Uterus (tissue), 2 donors: ENCODE data around the gene MID1.

Experiments
- CTCF ChIP-seq, 4 experiments: fragments of 200-600 bp in 2 of 4; fragments of 450-650 bp in 2 of 4; sonication (generic) in 2 of 4; IDR thresholded peaks; one replicate each; pipeline ENCODE4 v1.5.1; 2016 to 2019; ENCODE audit warnings: antibody characterized with exemption in 4 of 4, mild to moderate bottlenecking in 2 of 4, moderate library complexity in 1 of 4
- POLR2A ChIP-seq, 2 donors: fragments of 450-650 bp; IDR thresholded peaks; one replicate each; pipeline ENCODE4 v1.6.1; 2016; ENCODE audit warnings: antibody characterized with exemption in 2 of 2, mild to moderate bottlenecking in 1 of 2, moderate library complexity in 1 of 2

- TF ChIP-seq CTCF (IDR thresholded peaks at IDR 0.05) (no peak), POLR2A (IDR thresholded peaks at IDR 0.05) (no peak)
Measured at GRCh38 chrX:10564484-10564883, 55.9 kb downstream of the MID1 start.
